Natural killer cell (primary cell): Measurements from ENCODE around the gene DDR1. TPM values are rescaled to one million over a fixed set of nuclear protein-coding genes. Genes with fewer than 3 reads are reported as not detected.

ENCODE experiments used
- ATAC-seq, 3 donors: fragments of 150-1000 bp in 2 of 3; fragments of 200-7000 bp in 1 of 3; cut with Tn5 transposase; 1 replicate in 1 of 3; 2 replicates in 2 of 3; pipeline ENCODE4 v1.10.0; 2021; ENCODE audit warnings: mild to moderate bottlenecking in 2 of 3, moderate library complexity in 2 of 3
- DNase-seq, 2 donors: peaks; one replicate each; pipeline versions ENCODE4 v3.0.0 to v3.0.0-alpha.2; 2013 to 2021; ENCODE audit warnings: mixed read lengths in 1 of 2
- H3K27ac ChIP-seq: one replicate; pipeline ENCODE4 v1.5.1; 2013; ENCODE audit warnings: mild to moderate bottlenecking, low read length
- H3K27me3 ChIP-seq: one replicate; pipeline ENCODE4 v1.6.1; 2013; ENCODE audit warnings: low read length; ENCODE audit not compliant: control insufficient read depth, insufficient read depth
- H3K36me3 ChIP-seq: one replicate; pipeline ENCODE4 v1.6.1; 2013; ENCODE audit warnings: low read length; ENCODE audit not compliant: control insufficient read depth, insufficient read depth
- H3K4me1 ChIP-seq: one replicate; pipeline ENCODE4 v1.6.1; 2013; ENCODE audit warnings: low read length; ENCODE audit not compliant: control insufficient read depth, insufficient read depth
- H3K4me3 ChIP-seq: one replicate; pipeline ENCODE4 v1.5.1; 2013; ENCODE audit warnings: low read length
- H3K9me3 ChIP-seq: one replicate; pipeline ENCODE4 v1.6.1; 2013; ENCODE audit warnings: low read length; ENCODE audit not compliant: control insufficient read depth, insufficient read depth
- H3K27ac Mint-ChIP-seq, 2 donors: one replicate each; pipeline ENCODE4 v1.8.0; 2022; ENCODE audit warnings: mild to moderate bottlenecking in 2 of 2, mixed read lengths in 2 of 2, moderate library complexity in 1 of 2
- H3K27me3 Mint-ChIP-seq, 2 donors: one replicate each; pipeline ENCODE4 v1.8.0; 2022; ENCODE audit warnings: low read depth in 2 of 2, mixed read lengths in 2 of 2
- H3K36me3 Mint-ChIP-seq: one replicate; pipeline ENCODE4 v1.8.0; 2022; ENCODE audit warnings: mixed read lengths
- H3K4me1 Mint-ChIP-seq, 2 donors: one replicate each; pipeline ENCODE4 v1.8.0; 2022; ENCODE audit warnings: mixed read lengths in 2 of 2
- H3K4me3 Mint-ChIP-seq: one replicate; pipeline ENCODE4 v1.8.0; 2022; ENCODE audit warnings: mild to moderate bottlenecking, moderate library complexity, mixed read lengths
- H3K9me3 Mint-ChIP-seq, 2 donors: one replicate each; pipeline ENCODE4 v1.8.0; 2022; ENCODE audit warnings: mixed read lengths in 2 of 2
- CTCF ChIP-seq: fragments of 200-600 bp; IDR thresholded peaks from one replicate; pipeline ENCODE4 v1.8.0; 2022; ENCODE audit warnings: antibody characterized with exemption
- WGBS: methylation state at CpG from one replicate; pipeline ENCODE4 v1.1.7; 2013; ENCODE audit warnings: missing lambda C conversion rate; ENCODE audit not compliant: insufficient coverage; 5-methylcytosine and 5-hydroxymethylcytosine counted together
- intact Hi-C: fragments of 100-400 bp; cut with micrococcal nuclease; formaldehyde crosslinking; loops from one replicate; pipeline ENCODE4 v1.14.2; 2022
- total RNA-seq, 4 donors: library from RNA; stranded (reverse); fragments of 120-200 nt in 1 of 4; gene quantifications; one replicate each; pipeline versions ENCODE4 v1.2.3 to v1.2.4, GENCODE V29; 2013 to 2022

DDR1 gene
- total RNA-seq, 3 donors from 2014 or later (not counting 1 experiment from before 2014, with no cell fraction given): 2.6 to 7.4 (median 5.2) TPM

GRCh38 chr6:30940361-30940986 is 56.2 kb downstream of the DDR1 start, which contains the start of gene MUCL3:
TSS of gene MUCL3 (plus strand) at chr6:30940973. CDS start at chr6:30941000, 27 bp downstream.
- H3K27ac ChIP-seq: no peak within 1 kb of the TSS
- H3K4me1 ChIP-seq: no peaks in the 10 kb centered on the region
- H3K4me3 Mint-ChIP-seq: no peak within 1 kb of the TSS
- H3K27ac Mint-ChIP-seq: no peak within 1 kb of the TSS
- no peak for ATAC-seq
- intact Hi-C loops: no loop called here
- H3K4me3 ChIP-seq: no peak within 1 kb of the TSS
- no peaks in the 10 kb centered on the region for H3K9me3 ChIP-seq
- peaks cover 5% of the 10 kb centered on the region for H3K27me3 ChIP-seq
- 69% methylated on average over 15 of the region's 16 CpGs for WGBS
- peaks cover 34 to 53% of the 10 kb centered on the region in 2 donors for H3K27me3 Mint-ChIP-seq
- no peaks in the 10 kb centered on the region for H3K9me3 Mint-ChIP-seq
- no peak for TF ChIP-seq CTCF
- H3K36me3 Mint-ChIP-seq: no peaks in the 10 kb centered on the region
- no peaks in the 10 kb centered on the region for H3K36me3 ChIP-seq
- no peak for DNase-seq
- no peaks in the 10 kb centered on the region for H3K4me1 Mint-ChIP-seq

GRCh38 chr6:30942338-30943060 is 58.2 kb downstream of the DDR1 start:
- TF ChIP-seq CTCF: no peak
- Histone ChIP-seq H3K27ac (no peak overlapping the region), H3K4me3 (no peak overlapping the region), H3K9me3 (no peaks in the 10 kb centered on the region), H3K27me3 (peaks cover 5% of the 10 kb centered on the region), H3K36me3 (no peaks in the 10 kb centered on the region), H3K4me1 (no peaks in the 10 kb centered on the region)
- Mint-ChIP-seq H3K36me3 (no peaks in the 10 kb centered on the region), H3K4me3 (no peak overlapping the region), H3K4me1 (no peaks in the 10 kb centered on the region), H3K27me3 (peaks cover 34 to 60% of the 10 kb centered on the region in 2 donors), H3K9me3 (no peaks in the 10 kb centered on the region), H3K27ac (no peak overlapping the region)
- 26% methylated on average over 15 of the region's 15 CpGs for WGBS
- intact Hi-C loops: no loop called here
- DNase-seq: peak in 1 of 2 donors; percentile 23
- no peak for ATAC-seq

GRCh38 chr6:30944051-30944450 is 59.7 kb downstream of the DDR1 start:
- ATAC-seq (no peak), DNase-seq (no peak)
- no peak overlapping the region for H3K27ac ChIP-seq
- no peaks in the 10 kb centered on the region for H3K9me3 Mint-ChIP-seq
- H3K4me3 Mint-ChIP-seq: no peak overlapping the region
- no peaks in the 10 kb centered on the region for H3K36me3 Mint-ChIP-seq
- no peak overlapping the region for H3K27ac Mint-ChIP-seq
- no peaks in the 10 kb centered on the region for H3K4me1 ChIP-seq
- H3K27me3 ChIP-seq: peaks cover 5% of the 10 kb centered on the region
- intact Hi-C loops: no loop called here
- TF ChIP-seq CTCF: no peak
- WGBS: 91% methylated on average over 3 of the region's 4 CpGs
- H3K4me3 ChIP-seq: no peak overlapping the region
- H3K36me3 ChIP-seq: no peaks in the 10 kb centered on the region
- H3K4me1 Mint-ChIP-seq: no peaks in the 10 kb centered on the region
- peaks cover 49 to 76% of the 10 kb centered on the region in 2 donors for H3K27me3 Mint-ChIP-seq
- H3K9me3 ChIP-seq: no peaks in the 10 kb centered on the region
